Left lobe of liver (tissue), 2 donors: ENCODE measurements around the gene PRKAG3. TPM values are rescaled to one million over a fixed set of nuclear protein-coding genes. Genes with fewer than 3 reads are reported as not detected.
"Not testable (repeated sequence)": the region's sequence is repeated elsewhere in the genome, so short reads cannot be mapped to it uniquely, and the experiment has no call there.

Source experiments
- ATAC-seq: fragments of 200-7000 bp; cut with Tn5 transposase; one replicate; pipeline ENCODE4 v1.9.1; 2020; ENCODE audit warnings: mild to moderate bottlenecking, moderate library complexity
- DNase-seq: peaks from one replicate; pipeline ENCODE4 v3.0.0-alpha.2; 2020; ENCODE audit warnings: low spot score
- total RNA-seq: library from RNA; stranded (reverse); gene quantifications from one replicate; pipeline ENCODE4 v1.2.1, GENCODE V29; 2021
- donor health status: DM: no; HTN: no; CAD: no; lungs with moderate emphysema.
- donor health status: DM: no; HTN: yes; CAD: no.

Gene PRKAG3
- total RNA-seq, 1 donor from 2014 or later: not detected

GRCh38 chr2:218863021-218863520, 31.5 kb upstream of the PRKAG3 start:
- ATAC-seq (no peak), DNase-seq (no peak)

GRCh38 chr2:218861645-218862318, 30.2 kb upstream of the PRKAG3 start:
- ATAC-seq (no peak), DNase-seq (no peak)

GRCh38 chr2:218860950-218861381, 29.4 kb upstream of the PRKAG3 start:
- DNase-seq: no peak
- peak; percentile 24 for ATAC-seq

- ATAC-seq (no peak), DNase-seq (no peak)
These were observed 28.6 kb upstream of the PRKAG3 start for GRCh38 chr2:218859988-218860831.

GRCh38 chr2:218859556-218859987, 28.0 kb upstream of the PRKAG3 start, which contains the start of gene WNT6:
Gene WNT6 (plus strand): TSS chr2:218859805. CDS start chr2:218860038, 233 bp downstream.
- DNase-seq: no peak
- ATAC-seq: peak; percentile 23

- DNase-seq: no peak
These were observed 27.3 kb upstream of the PRKAG3 start for GRCh38 chr2:218858671-218859555.

GRCh38 chr2:218858138-218858445, 26.5 kb upstream of the PRKAG3 start:
- no peak for DNase-seq
- ATAC-seq: no peak

More at GRCh38 chr2:218858671-218859555, 27.3 kb upstream of the PRKAG3 start:
- no peak for ATAC-seq

- no peak for ATAC-seq
- no peak for DNase-seq
These were observed 26.0 kb upstream of the PRKAG3 start for GRCh38 chr2:218857371-218858137.

GRCh38 chr2:218856896-218857243, 25.3 kb upstream of the PRKAG3 start:
- DNase-seq (no peak), ATAC-seq (no peak)

- no peak for DNase-seq
- ATAC-seq: no peak
These were observed 24.7 kb upstream of the PRKAG3 start for GRCh38 chr2:218856167-218856895.

- ATAC-seq (no peak), DNase-seq (no peak)
These were observed 23.9 kb upstream of the PRKAG3 start for GRCh38 chr2:218855305-218856166.

- no peak for DNase-seq
- ATAC-seq: no peak
These were observed 23.3 kb upstream of the PRKAG3 start for GRCh38 chr2:218854860-218855259.

GRCh38 chr2:218853766-218854165, 22.2 kb upstream of the PRKAG3 start:
- DNase-seq (no peak), ATAC-seq (no peak)

- DNase-seq (no peak), ATAC-seq (peak; percentile 86)
These were observed 21.5 kb upstream of the PRKAG3 start for GRCh38 chr2:218852911-218853667.

- no peak for DNase-seq
- no peak for ATAC-seq
These were observed 19.7 kb upstream of the PRKAG3 start for GRCh38 chr2:218851286-218851685.

- ATAC-seq: no peak
- no peak for DNase-seq
These were observed 19.2 kb upstream of the PRKAG3 start for GRCh38 chr2:218850796-218851195.

GRCh38 chr2:218849721-218850120, 18.1 kb upstream of the PRKAG3 start:
- no peak for ATAC-seq
- no peak for DNase-seq

GRCh38 chr2:218846963-218847362, 15.4 kb upstream of the PRKAG3 start:
- ATAC-seq, DNase-seq: not testable (repeated sequence)
